Stomach (tissue), 9 donors: ENCODE data around the gene SRPK3. TPM values are rescaled to one million over a fixed set of nuclear protein-coding genes. Genes with fewer than 3 reads are reported as not detected.

Experiments used
- DNase-seq, 2 donors: peaks; one replicate each; pipeline versions ENCODE4 v3.0.0 to v3.0.0-alpha.2; 2013 to 2019
- H3K27ac ChIP-seq, 5 donors: fragments of 200-600 bp in 4 of 5; sonication (generic) in 4 of 5; one replicate each; pipeline ENCODE4 v1.5.1; 2013 to 2019; ENCODE audit warnings: mild to moderate bottlenecking in 1 of 5, moderate library complexity in 1 of 5
- H3K27me3 ChIP-seq, 3 donors: fragments of 200-600 bp; sonication (generic); one replicate each; pipeline ENCODE4 v1.5.1; 2017 to 2019; ENCODE audit warnings: mixed run types in 1 of 3
- H3K36me3 ChIP-seq, 4 donors: fragments of 200-600 bp; sonication (generic); 1 replicate in 3 of 4; 2 replicates in 1 of 4; pipeline ENCODE4 v1.5.1; 2016 to 2019
- H3K4me1 ChIP-seq, 4 donors: fragments of 200-600 bp; sonication (generic); one replicate each; pipeline ENCODE4 v1.5.1; 2016 to 2019
- H3K4me3 ChIP-seq, 4 donors: fragments of 200-600 bp; sonication (generic) in 3 of 4; one replicate each; pipeline ENCODE4 v1.5.1; 2016 to 2019; ENCODE audit warnings: mild to moderate bottlenecking in 1 of 4
- H3K9me3 ChIP-seq, 4 donors: fragments of 200-600 bp; sonication (generic); one replicate each; pipeline ENCODE4 v1.5.1; 2016 to 2019
- CTCF ChIP-seq, 7 experiments: fragments of 450-650 bp in 4 of 7; fragments of 200-600 bp in 3 of 7; sonication (generic) in 3 of 7; IDR thresholded peaks; one replicate each; pipeline ENCODE4 v1.5.1; 2016 to 2019; ENCODE audit warnings: antibody characterized with exemption in 7 of 7, control low read depth in 2 of 7, mild to moderate bottlenecking in 1 of 7
- EP300 ChIP-seq: sonication (generic); formaldehyde crosslinking; IDR thresholded peaks from one replicate; pipeline ENCODE4 v1.6.1; 2017; ENCODE audit warnings: antibody characterized with exemption
- POLR2A ChIP-seq, 4 donors: fragments of 450-650 bp; IDR thresholded peaks; one replicate each; pipeline ENCODE4 v1.6.1; 2016; ENCODE audit warnings: antibody characterized with exemption in 4 of 4, control low read depth in 2 of 4, mild to moderate bottlenecking in 1 of 4, moderate library complexity in 1 of 4
- POLR2AphosphoS5 ChIP-seq, 3 donors: sonication (generic); formaldehyde crosslinking; IDR thresholded peaks; one replicate each; pipeline ENCODE4 v1.6.1; 2016; ENCODE audit warnings: antibody characterized with exemption in 3 of 3
- WGBS, 5 donors: extraction: QIAGEN DNeasy Blood & Tissue Kit in 3 of 5; methylation state at CpG; one replicate each; pipeline versions ENCODE4 v1.1.5 to v1.1.7; 2013 to 2018; 5-methylcytosine and 5-hydroxymethylcytosine counted together
- intact Hi-C: fragments of 100-400 bp; cut with DNase I; formaldehyde crosslinking; loops from one replicate; pipeline ENCODE4 v1.15.1; 2023; ENCODE audit warnings: low total_unique reads
- polyA plus RNA-seq, 3 donors: library from polyadenylated mRNA; stranded (reverse); fragments of 200-250 nt; gene quantifications; one replicate each; pipeline ENCODE4 v1.2.3, GENCODE V29; 2013
- total RNA-seq, 5 donors: library from RNA; depleted of rRNA; stranded (reverse); fragments of >200 nt; gene quantifications; one replicate each; pipeline versions ENCODE4 v1.1.0 to v1.2.3, GENCODE V29; 2014 to 2016
- donor health status: healthy with polysubstance abuse.
- donor health status: Bipolar disorder and iron deficiency.
- donor health status: healthy.

The SRPK3 gene
- total and polyA plus RNA-seq, 8 donors = 0.35 to 3.6 (median 1.3) TPM; not detected in 2

DNA sequence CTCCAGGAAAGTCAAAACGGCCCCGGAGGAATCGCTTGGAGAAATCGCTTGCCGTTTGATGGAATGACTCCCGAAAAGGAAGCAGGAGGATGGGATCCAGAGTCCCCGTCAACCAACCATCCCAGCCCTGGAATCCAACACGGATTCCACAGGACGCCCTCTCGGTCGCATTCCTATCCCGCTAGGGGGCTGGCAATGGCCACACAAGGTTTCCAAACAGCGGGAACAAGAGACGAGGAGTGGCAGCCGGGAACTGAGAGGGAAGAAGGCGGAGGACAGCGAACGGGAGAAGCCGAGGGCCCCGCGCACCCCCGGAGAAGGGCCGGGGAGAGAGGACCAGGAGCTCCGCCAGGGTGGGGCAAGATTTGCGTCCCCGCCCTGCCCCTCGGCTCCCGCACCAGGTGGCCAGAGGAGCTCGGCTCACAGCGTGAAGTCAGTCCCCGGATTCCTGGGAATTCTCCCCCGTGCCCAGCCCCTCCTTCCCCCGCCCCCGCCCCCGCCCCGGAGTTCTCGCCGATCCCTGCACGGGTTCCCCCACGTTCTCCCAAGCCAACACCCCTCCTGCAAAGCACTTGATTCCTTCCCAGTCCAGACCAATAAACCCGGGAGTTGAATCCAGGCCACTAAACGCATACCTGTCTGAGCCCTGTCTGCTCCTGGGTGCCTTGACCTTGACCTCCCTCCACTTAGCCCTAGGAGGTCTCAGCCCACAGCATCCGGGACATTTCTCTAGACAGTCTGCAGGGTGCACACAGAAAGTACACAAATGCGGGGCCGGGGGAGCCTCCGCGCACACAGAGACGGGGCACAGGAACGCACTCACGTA is 48.1 kb downstream of the SRPK3 start:
- DNase-seq = no peak
- TF ChIP-seq POLR2AphosphoS5 (IDR thresholded peaks at IDR 0.05) = no peak
- WGBS, 5 donors = 9 to 25% (median 13%) methylated on average over 28 to 50 of the region's 50 CpGs
- peak overlapping the region in 1 of 5 donors; percentile 42 for H3K27ac ChIP-seq
- peaks cover 0 to 62% (median 43%) of the 10 kb centered on the region in 3 donors for H3K27me3 ChIP-seq
- peaks cover 4 to 25% (median 24%) of the 10 kb centered on the region in 4 donors for H3K4me1 ChIP-seq
- no peaks in the 10 kb centered on the region for H3K36me3 ChIP-seq
- intact Hi-C loops = no loop called here
- H3K4me3 ChIP-seq = peak overlapping the region; percentile 46 to 55 (median 50)
- peaks cover 0 to 26% (median 5%) of the 10 kb centered on the region in 4 donors for H3K9me3 ChIP-seq

DNA sequence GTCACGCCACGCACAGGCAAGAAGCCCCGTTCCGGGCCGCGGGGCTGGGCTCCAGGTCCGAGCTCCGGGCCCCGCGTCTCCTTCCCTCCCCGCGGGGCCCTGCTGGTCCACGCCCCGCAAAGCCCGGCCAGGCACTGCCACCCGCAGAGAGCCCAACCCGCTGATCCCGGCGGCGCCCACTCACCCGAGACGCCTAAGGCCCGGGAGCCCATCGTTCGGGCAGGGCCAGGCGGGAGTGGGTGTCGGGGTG is 48.6 kb downstream of the SRPK3 start:
- Histone ChIP-seq H3K9me3 (peaks cover 0 to 26% (median 5%) of the 10 kb centered on the region in 4 donors), H3K36me3 (no peaks in the 10 kb centered on the region), H3K4me1 (peaks cover 4 to 25% (median 24%) of the 10 kb centered on the region in 4 donors), H3K27me3 (peaks cover 0 to 56% (median 43%) of the 10 kb centered on the region in 3 donors), H3K27ac (peak overlapping the region in 1 of 5 donors; percentile 42), H3K4me3 (peak overlapping the region; percentile 46 to 55 (median 50))
- DNase-seq = peak in 1 of 2 donors; percentile 22
- WGBS, 5 donors = 0 to 29% (median 1%) methylated on average over 2 to 21 of the region's 27 CpGs; no CpG with 5 or more reads in 1 of the 5 donors
- intact Hi-C loops = no loop called here
- TF ChIP-seq POLR2A (IDR thresholded peaks at IDR 0.05) (no peak), CTCF (IDR thresholded peaks at IDR 0.05) (no peak), POLR2AphosphoS5 (IDR thresholded peaks at IDR 0.05) (no peak), EP300 (no peak)

DNA sequence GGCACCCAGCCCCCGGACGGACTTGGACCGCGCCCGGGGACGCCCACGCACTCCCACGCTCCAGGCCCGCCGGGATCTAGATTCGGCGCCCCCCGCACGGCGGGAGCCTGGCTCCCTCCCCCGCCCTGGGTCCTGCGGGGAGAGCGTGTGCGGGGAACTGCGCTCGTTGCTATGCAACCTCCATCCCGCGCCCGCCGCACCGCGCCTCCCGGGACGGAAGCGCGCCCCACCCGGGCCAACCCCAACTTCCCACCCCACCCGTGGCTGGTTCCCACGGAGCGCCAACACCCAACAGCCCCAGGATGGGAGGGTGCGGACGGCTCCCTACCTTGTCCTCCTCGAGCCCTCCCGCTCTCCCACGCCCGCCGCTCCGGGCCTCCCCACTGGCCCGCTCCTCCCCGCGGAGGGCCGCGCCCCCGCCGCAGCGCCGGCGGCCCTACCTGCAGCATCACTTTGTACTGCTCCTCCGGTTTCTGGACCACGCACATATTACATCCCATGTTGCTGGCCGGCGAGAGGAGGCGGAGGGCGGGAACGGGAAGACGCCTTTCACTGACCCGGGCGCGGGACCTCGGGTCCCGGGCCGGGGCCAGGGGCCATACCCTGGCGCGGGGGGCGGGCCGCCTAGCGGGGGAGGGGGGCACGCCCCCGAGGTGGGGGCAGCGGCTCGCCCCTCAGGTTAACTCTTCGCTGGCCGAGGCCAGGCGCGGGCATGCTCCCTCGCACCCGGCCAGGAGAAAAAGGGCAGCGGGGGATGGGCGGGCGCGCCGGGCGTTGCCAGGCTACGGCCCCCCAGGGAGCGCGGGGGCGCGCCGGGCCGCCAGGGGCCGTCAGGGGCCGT is 49.2 kb downstream of the SRPK3 start, which contains the start of gene PDZD4:
Gene PDZD4 (minus strand): TSS at position 746 of the 841 bp plus-strand sequence. CDS start 246 bp downstream, at position 500.
- intact Hi-C loops = no loop called here
- WGBS, 5 donors = 0 to 33% (median 5%) methylated on average over 17 to 90 of the region's 97 CpGs

More for the DNA sequence above, 49.2 kb downstream of the SRPK3 start, which contains the start of gene PDZD4:
- TF ChIP-seq POLR2A (IDR thresholded peaks at IDR 0.05) = no peak
- TF ChIP-seq CTCF (IDR thresholded peaks at IDR 0.05) = no peak
- no peak for TF ChIP-seq POLR2AphosphoS5 (IDR thresholded peaks at IDR 0.05)
- TF ChIP-seq EP300 = no peak
- H3K9me3 ChIP-seq = peaks cover 0 to 26% (median 5%) of the 10 kb centered on the region in 4 donors
- peak within 1 kb of the TSS in 1 of 5 donors; percentile 42 for H3K27ac ChIP-seq
- peak within 1 kb of the TSS; percentile 46 to 55 (median 50) for H3K4me3 ChIP-seq
- peaks cover 4 to 25% (median 24%) of the 10 kb centered on the region in 4 donors for H3K4me1 ChIP-seq
- no peaks in the 10 kb centered on the region for H3K36me3 ChIP-seq
- DNase-seq = peak in 1 of 2 donors; percentile 32
- H3K27me3 ChIP-seq = peaks cover 0 to 53% (median 43%) of the 10 kb centered on the region in 3 donors
